HK-2 (cell line): ENCODE measurements around the gene GGNBP2.

ENCODE experiments used
- DNase-seq: peaks from one replicate; pipeline ENCODE4 v3.0.0-alpha.2; 2018; ENCODE audit not compliant: unreplicated experiment

The GGNBP2 gene

DNA sequence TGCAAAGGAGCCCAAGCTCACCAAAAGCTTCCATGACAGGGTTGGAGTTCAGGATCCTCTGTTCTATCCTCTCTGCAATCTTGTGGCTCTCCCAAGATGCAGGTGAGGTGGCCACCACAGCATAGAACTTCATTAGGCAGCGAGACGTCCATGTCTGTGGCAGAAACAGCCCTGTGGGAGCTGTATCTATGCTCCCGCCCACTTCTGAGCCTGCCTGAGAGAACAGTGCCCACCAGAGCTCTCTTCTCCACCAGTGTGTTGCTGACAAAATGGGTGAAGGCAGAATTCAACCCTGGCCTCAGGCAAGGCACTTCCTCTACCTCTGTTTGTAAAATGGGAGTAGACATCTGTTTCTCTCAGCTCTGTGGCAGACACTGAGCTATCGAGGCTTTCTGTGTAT lies 28.9 kb upstream of the GGNBP2 start:
- DNase-seq = no peak

GRCh38 chr17:36523113-36523512 lies 21.6 kb upstream of the GGNBP2 start:
- no peak for DNase-seq

DNA sequence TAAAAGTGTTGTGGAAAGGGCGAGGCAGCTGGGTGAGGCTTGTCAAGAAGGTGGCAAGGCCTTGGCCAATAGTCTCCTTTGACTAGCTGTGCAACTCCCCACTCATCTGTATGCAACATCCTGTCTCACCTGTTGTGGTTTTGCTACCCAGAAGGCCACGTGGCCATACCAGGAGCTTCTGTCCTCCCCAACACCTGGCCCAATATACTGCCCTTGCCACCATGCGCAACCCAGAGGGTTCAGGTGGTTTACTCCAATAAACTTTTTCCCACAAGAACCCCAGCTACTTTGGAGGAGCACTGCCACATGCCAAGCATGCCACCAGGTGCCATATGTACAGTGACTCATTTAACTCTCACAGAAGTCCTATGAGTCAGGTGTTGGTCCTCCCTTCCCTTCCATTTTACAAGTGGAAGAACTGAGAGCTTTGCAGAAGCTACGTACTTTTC lies 20.3 kb upstream of the GGNBP2 start:
- DNase-seq = no peak

DNA sequence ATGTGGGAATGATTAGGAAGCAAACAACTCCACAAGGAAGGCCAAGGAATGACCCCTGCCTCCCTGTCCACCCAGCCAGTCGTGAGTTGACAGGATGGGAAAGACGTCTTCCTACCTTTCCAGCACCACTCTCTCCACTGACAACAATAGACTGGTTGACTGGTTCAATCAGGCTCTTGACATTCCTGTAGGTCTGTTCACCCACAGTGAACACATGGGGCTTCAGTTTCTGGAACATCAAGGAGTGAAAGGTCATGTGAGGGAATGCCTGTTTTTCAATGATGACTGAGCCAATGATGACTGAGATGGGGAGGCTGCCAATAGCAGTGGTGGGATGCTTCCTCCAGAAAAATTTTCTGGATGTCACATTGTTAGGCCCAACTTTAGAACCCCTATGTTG lies 19.6 kb upstream of the GGNBP2 start:
- no peak for DNase-seq

DNA sequence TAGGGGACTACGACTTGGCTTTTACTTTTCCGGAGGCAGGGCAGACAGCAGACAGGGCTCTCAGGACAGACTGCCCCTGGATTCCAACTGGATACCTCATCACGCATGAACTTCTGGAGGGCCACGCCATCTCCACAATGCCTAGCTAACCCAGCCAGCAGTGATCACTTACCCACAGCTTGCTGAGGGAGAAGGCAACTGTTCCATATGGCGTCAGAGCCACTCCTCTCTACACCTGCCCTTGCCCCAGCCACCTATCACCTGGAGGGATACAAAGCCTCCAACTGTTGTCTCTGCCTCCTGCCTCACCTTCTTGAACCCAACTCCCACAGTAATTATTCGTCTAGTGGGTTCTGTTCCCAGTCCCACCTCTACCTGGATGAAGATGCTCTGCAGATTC lies 18.8 kb upstream of the GGNBP2 start:
- no peak for DNase-seq

DNA sequence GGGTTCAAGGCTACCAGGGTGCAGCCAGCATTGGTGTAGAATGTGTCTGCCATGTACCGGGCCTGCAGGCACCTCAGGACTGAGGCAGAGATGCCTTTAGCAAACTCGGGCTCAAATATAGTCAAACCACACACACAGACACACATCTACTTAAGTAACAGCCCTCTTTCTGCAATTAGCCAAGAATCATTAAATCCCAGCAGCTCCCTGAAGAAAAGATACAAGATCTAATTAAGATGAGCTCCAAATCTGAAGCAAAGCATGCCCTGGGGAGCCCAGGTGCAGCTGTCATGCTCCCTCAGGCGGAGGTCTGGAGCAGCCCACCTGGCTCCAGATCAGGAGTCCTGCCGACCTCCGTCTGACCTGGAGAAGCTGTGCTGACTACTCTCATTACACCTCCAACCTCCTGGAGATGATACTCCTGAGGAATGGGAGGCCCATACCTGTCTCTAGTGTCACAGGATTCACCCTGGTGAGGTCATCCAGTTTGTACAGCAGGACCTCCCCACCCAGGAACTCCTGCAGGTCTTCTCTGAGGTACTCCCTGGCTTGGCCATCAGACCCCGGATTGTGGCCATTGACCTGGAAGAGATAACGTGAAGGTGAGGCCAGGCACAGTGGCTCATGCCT lies 17.0 kb upstream of the GGNBP2 start:
- DNase-seq = no peak

- no peak for DNase-seq
Measured at GRCh38 chr17:36529121-36529520, 15.6 kb upstream of the GGNBP2 start.

DNA sequence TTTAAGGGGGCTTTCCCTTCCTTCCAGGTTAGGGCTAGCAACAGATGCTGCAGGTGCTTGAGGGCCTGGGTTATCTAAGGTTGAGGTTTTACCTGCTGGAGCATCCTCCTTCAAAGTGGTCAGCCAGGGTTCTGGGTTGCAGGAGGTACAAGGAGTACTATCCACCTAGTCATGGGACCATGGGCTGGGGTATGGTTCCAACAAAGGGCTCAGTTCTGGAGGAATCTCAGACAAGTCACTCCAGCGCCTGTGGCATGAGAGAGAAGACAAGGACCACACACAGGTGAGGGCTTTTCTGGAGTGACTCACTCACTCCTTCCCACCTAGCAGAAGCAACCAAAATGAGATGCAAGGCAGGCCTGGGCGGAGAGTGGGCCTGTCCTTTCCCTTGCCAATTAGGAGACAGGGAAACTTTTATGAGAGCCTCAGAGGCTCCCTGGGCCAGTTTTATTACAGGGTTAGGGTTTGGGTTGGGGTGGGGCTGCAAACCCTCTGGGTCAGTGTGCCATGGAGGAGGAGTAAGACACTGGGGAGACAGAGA lies 12.2 kb upstream of the GGNBP2 start:
- no peak for DNase-seq

DNA sequence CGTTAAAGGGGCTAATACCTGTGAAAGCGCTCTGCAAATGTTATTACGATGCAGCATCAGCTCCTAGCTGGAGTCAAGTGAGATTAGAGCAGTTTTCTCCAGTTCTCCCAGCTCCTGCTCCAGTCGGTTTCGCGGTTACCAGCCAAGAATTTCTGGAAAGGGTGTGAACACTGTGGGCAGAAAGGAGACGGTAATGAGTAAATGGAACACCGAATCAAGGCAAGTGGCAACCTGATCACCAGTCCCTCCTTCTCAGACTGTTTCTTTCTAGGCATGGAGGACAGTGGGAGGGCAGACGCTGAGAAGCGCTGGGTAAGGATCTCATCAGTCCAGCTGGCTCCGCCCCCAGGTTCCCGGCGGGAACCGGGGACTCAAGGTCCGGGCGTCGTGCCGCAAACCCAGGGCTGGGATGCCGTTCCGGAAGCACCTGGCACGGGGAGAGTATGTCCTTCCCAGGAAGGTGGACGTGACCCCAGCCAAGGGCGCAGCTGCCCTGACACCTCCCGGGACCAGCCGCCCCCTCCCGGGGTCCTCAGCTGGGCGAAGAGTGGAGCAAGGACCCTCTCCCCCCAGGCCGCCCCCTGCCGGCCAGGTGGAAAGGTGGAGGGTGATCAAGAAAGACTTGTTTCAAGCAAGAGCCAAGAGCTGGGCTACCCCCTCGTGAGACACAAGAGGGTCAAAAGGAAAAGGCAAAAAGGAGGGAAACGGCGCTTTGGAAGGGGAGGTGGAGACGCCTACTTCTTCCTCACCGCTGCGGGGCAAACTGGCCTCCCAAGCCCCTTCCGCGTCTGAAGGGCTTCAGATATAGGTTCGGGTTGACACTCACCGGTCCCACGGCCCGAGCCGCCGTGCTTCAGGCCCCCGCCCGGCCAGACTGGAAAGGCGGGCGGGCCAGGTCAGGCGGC lies 10.5 kb upstream of the GGNBP2 start:
- peak; percentile 78 for DNase-seq

DNA sequence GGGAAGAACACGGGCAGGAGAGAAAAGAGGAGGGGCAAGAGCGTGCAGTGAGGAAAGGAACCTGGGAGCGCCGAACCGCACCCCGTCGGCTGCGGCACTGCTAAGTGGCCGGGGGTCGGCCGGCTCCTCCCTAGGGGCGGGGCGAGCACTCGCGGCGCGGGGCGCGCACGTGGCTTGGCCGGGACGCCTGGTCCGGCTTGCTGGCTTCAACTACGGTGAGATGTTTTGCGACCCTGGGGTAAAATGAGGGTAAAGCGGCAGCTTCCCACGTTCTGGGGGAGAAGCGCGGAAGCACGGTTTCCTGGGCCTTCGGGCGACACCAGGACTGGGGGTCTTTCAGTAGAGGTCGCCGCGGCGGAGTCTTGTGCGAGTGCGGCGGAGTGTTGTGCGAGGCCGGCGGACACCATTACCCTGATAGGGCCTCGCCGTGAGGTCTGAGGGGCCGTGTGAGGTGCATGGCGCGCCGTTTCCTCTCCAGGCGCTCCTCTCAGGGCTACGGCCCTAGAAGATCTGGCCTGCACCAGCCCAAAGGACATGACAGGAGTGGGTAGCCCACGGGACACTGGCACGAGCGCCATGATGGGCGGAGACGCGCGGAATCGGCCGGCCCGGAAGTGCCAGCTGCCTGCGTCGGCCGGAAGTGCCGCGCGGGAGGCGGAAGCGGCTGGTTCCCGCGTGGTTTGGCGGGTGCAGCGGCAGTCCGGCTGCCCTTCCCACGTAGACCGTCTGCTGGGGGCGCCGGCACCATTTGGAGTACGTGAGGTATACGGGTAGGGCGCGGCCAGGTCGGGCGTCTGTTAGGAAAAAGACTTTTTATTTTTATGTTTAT lies 9.7 kb upstream of the GGNBP2 start, which contains the start of the genes MYO19 and PIGW:
TSS of gene MYO19 (minus strand) at position 29 of the 829 bp plus-strand sequence. CDS start 2,330 bp downstream, outside the sequence.
TSS of gene PIGW (plus strand) at position 148 of the 829 bp plus-strand sequence. CDS start 2,115 bp downstream, outside the sequence.
- DNase-seq = peak; percentile 92

- no peak for DNase-seq
Measured at GRCh38 chr17:36535669-36536081, 9.0 kb upstream of the GGNBP2 start.

DNA sequence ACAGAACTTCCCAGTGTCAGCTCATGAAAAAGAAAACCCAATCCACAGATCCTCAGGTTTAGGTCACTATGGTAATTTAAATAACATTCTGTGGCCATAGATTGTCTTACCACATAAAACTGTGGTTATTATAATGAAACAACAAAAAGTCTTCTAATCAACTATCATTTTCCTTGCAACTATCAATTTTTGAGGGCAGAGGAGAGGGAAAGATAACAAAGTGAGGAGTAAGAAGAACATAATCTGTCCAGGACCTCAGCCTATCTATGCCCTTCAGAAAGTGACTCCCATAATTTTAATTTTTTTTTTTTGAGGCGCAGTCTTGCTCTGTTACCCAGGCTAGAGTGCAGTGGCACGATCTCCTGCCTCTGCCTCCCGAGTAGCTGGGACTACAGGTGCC lies 4.0 kb upstream of the GGNBP2 start:
- no peak for DNase-seq

DNA sequence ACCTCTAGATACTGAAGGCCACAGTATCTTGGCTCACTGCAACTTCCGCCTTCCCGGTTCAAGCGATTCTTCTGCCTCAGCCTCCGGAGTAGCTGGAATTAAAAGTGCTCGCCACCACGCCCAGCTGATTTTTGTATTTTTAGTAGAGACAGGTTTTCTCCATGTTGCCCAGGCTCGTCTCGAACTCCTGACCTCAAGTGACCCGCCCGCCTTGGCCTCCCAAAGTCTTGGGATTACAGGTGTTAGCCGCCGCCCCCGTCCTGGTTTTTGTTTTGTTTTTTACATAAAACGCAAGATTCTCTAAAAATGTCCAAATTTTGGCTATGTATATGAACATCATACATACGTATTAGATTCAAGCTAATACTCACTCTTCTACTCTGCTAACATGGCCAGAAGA lies 2.0 kb upstream of the GGNBP2 start:
- no peak for DNase-seq

DNA sequence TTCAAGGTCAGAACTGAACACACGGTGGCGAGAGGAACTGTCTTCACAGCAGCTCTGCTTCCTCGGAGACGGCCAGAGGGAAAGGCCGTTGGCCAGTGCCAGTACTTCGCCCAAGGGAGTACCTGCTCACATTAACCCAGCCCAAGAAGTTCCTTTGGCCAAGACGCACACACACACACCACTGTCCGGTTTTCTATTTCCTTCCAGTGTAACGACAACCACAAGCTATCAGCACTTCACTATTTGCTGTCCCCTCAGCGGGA lies 744 bp upstream of the GGNBP2 start:
- DNase-seq = peak; percentile 56

- DNase-seq = no peak
Measured at GRCh38 chr17:36545077-36545464, 352 bp downstream of the GGNBP2 start.

DNA sequence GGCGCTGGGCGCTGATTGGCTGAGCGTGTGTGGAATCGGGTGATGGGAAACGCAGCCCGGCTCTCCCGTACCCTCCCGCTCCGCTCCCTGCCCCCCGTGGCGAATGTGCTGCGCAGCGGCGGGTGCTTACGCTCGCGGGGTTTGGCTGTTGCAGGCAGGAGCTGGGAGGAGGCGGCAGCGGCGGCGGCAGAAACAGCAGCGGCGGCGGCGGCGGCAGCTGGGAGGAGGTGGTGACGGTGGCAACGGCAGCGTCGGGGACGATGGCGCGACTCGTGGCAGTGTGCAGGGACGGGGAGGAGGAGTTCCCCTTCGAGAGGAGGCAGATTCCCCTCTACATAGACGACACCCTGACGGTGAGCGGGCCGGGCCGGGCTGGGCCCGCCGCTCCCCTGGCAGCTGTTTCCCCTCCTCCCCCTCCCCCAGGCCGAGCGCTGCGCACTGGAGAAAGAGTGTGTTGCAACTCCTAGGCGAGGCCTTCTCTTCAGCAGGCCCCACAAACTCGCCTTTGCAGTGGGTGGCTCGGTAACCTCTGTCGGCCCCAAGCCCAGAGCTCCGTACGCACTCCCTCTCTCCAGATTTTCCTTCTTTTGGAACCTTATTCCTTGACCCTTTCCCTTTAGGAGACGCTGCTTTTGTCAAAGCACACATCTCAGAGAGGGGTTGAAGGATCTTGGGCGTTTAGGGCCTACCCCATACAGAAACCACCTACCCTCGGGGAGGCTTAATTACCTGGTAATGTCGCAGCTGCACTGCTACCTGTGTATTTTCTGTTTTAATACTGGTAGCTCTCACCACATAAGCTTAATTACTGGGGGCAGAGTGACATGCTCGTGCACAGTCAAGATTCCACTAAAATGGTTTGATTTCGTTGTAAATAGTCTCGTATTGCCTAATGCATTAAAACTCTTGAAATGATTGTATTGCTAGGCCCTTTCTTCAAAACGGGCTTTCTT lies 1.0 kb downstream of the GGNBP2 start:
- peak; percentile 97 for DNase-seq

DNA sequence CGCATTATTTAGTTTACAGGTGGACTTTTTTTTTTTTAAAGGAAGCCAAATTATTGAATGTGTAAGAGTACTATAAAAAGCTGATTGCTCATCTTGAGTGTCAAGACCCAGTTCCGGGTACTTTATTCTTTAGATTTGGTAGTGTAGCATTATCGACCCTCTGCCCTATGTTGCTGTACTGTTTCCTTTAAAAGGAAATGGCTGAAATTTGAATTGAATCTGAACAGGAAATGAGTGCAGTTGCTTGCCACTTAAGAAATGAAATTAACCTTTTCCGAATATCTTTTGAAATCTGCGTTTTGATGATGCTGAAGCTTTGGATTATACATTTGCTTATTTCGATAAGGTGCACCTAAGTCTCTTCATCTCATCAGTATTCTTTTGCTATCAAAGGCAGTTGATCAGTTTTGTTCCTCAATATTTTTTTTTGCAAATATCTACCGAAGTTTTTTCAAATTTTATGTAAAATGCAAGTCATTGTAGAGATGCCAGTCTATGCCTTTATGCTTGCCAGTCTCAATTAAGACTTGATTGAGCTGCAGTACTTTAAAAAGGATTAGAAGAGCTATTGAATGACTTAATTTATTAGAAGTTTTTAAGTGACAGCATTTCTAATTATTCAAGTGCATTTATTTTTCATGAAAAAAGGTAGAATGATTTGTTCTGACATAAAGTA lies 1.8 kb downstream of the GGNBP2 start:
- DNase-seq = no peak

DNA sequence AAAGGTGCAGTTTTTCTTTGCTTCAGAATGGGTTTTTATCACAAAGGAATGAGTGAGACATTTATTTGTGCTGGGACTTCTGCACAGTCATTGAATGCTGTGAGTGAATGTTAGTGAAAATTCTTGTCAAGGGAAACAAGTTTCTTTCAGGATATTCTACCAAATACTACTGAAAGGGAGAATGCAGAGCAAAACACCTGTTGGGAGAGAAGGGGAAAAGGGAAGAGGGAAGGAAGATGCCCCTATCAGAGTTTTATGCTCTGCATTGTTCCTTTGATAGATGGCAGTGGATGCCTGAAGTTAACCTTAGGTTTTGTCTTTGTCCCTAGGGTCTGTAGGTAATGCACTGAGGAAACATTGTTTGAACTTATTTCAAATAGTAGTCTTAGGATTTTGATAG lies 3.1 kb downstream of the GGNBP2 start:
- no peak for DNase-seq

DNA sequence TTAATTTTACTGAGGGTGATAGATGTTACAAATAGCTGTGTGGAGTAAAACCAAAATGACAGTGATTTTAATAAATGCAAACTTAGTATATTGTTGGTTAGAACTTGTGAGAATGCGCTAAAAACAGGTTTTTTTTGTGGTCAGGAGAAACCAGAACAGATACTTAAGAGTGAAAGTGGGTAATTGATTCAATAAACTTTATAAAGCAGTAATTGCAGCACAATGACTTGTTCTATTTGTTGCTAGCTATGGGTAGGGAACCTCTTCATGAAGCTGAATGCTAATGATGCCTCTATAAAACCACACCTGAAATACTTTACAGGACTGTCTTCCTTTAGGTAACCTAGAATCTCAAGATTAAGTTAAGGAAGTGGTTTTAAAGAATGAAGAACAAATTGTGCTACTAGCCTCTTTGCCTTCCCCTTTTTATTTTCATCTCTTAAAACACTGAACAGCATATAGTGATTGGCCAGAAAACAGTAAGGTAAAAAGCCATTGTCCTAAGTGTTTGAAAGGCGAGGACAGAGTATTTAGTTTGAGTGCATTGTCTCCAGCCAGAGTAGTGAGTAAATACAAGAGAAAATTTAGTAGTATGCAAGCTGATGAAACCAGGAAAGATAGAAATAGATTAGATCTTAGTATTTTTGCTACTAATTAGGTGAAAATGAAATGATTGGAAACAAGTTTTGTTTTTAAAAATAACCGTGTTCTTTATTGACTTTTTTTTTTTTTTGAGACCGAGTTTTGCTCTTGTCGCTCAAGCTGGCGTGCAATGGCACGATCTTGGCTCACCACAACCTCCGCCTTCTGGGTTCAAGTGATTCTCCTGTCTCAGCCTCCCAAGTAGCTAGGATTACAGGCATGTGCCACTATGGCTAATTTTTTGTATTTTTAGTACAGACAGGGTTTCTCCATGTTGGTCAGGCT lies 6.0 kb downstream of the GGNBP2 start:
- no peak for DNase-seq
